ENCODE data around the gene TSPAN16.

- TF ChIP-seq CTCF (conservative IDR thresholded peaks at IDR 0.05; ENCODE audit: low read length) = no peak
- TF ChIP-seq EZH2phosphoT487 (IDR thresholded peaks at IDR 0.05; ENCODE audit: borderline replicate concordance, low read depth, low read length) = no peak
These were observed 5.7 kb upstream of the TSPAN16 start for GRCh38 chr19:11290256-11290655.

Data from OCI-LY7 (cell line).